ENCODE measurements around the gene CELA2B.

DNA sequence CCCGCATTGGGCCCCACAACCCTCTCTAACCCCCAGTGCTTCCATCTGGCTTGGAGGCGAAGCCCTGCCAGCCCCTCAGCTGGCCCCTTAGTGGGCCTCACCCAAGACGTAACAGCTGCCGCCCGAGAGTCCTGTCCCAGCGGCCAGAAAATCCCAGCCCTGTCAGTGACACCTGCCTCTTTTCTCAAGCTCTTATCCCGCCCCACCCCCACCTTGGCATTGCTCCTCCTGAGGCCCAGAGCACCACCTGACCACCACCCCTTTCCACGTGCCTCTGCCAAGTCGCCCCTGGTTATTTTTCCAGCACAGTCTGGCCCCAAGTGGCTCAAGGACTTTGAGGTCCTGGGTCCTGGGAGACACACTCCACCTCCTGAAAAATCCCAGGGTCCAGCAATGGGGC, 43.6 kb upstream of the CELA2B start:
- no peak for TF ChIP-seq POLR2A (IDR thresholded peaks at IDR 0.05)
- TF ChIP-seq, protein P1, sequence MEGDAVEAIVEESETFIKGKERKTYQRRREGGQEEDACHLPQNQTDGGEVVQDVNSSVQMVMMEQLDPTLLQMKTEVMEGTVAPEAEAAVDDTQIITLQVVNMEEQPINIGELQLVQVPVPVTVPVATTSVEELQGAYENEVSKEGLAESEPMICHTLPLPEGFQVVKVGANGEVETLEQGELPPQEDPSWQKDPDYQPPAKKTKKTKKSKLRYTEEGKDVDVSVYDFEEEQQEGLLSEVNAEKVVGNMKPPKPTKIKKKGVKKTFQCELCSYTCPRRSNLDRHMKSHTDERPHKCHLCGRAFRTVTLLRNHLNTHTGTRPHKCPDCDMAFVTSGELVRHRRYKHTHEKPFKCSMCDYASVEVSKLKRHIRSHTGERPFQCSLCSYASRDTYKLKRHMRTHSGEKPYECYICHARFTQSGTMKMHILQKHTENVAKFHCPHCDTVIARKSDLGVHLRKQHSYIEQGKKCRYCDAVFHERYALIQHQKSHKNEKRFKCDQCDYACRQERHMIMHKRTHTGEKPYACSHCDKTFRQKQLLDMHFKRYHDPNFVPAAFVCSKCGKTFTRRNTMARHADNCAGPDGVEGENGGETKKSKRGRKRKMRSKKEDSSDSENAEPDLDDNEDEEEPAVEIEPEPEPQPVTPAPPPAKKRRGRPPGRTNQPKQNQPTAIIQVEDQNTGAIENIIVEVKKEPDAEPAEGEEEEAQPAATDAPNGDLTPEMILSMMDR (IDR thresholded peaks at IDR 0.05): no peak
